ENCODE measurements around the gene PRR35. TPM values are rescaled to one million over a fixed set of nuclear protein-coding genes. Genes with fewer than 3 reads are reported as not detected.
A peak's percentile ranks its signal among the peaks of the same experiment; 100 is the strongest.

PRR35 gene
- total RNA-seq, 1 experiment from 2014 or later: 0.06 TPM

GRCh38 chr16:527015-527903, 32.9 kb upstream of the PRR35 start, which contains the start of gene CAPN15:
Gene CAPN15, plus strand, starts transcription at chr16:527712. Its CDS starts 19,127 bp downstream, at chr16:546839.
- DNase-seq (ENCODE audit: low read depth): peak; percentile 90

GRCh38 chr16:528111-529011, 31.8 kb upstream of the PRR35 start:
- DNase-seq (ENCODE audit: low read depth): peak; percentile 80

DNA sequence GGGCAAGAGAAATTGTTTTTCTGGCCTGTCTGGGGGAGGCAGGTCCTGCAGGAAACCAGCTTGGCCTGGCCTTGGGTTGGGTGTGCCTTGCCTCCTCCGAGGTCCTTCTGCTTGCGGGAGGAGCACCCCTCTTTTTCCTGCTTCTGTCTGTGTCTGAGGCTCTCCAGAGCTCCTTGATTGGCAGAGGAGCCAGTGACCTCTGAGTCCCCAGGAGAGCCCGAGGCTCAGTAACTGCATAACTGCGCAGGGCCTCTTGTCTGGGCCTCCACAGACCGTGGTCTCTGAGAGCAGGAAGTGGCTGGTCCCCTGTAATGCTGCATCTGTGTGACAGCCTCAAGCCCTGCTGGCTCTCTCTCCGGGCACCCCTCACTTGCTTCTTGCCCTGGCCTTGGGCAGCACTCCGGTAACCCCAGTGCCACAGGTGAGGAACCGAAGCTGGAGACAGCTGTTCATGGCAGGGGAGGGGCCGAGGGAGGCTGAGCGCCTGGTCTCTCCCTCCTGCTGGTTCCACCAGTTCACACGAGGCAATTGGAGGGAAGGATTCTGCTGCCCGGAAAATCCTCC, 31.1 kb upstream of the PRR35 start:
- peak; percentile 31 for DNase-seq (ENCODE audit: low read depth)

DNA sequence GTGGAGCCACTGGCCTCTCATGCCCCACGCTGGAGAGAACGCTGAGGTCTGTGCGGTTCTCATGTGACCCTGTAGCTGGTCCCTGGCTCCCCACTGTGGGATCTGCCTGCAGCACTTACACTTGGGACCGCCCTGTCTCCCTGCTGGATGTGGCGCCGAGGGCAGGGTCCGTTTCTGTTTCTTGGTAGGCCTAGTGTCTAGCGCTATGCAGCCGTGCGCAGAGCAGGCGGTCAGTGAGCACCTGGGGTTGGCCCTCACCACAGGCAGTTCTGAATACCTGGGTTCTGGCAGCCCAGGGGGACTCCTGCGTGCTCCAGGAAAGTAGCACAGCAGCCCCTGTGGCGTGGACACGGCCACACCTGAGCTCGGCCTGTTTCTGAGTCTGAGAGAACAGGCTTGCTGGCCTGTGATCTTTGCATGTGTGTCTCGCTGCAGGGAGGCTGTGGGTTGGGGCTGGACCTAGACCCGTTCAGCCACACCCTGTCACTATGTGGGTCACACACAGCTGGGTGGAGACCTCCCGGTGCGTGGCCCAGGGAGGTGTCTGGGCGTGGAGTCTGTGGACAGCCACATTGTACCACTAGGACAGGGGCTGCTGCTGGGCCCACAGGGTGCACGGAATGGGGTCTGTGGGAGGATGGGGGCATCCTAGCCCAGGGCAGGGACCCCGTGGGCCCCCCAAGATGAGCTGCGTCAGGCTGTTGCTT, 29.9 kb upstream of the PRR35 start:
- DNase-seq (ENCODE audit: low read depth): no peak

- DNase-seq (ENCODE audit: low read depth): no peak
Measured at GRCh38 chr16:531494-532125, 28.6 kb upstream of the PRR35 start.

DNA sequence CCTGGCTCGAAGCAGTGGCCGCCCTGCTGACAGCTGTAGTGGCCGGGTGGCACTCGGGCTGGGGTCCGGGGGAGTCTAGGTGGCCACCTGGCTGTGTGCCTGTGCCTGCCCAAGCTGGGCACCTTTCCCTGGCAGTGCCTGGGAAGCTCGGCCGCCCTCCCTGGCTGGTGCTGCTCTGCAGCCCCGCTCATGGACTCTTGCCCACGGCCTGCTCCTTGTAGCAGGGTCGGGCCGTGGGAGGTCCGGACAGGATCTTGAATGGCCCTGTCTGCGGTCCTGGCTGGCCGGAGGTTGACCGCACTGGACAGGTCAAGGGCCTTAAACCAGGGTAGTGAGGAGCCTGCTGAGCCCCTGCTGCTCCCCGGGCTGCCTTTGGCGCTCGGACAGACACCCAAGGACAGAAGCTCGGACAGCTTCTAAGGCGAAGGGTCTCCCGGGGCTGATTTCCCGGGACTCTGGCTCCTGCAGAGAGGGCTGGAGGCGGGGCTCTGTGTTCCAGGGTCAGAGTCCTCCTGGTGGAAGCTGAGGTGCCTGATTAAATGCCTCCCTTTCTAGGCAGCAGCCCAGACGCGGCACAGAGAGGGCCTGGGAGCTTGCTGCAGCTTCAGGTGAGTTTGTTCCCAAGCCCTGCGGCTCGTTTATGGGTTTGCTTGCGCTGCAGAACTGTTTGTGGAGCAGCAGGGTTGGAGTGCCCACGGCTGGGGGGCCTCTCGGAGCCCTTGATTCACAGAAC, 26.6 kb upstream of the PRR35 start:
- no peak for DNase-seq (ENCODE audit: low read depth)

- peak; percentile 46 for DNase-seq (ENCODE audit: low read depth)
Measured at GRCh38 chr16:534135-534534, 26.1 kb upstream of the PRR35 start.

DNA sequence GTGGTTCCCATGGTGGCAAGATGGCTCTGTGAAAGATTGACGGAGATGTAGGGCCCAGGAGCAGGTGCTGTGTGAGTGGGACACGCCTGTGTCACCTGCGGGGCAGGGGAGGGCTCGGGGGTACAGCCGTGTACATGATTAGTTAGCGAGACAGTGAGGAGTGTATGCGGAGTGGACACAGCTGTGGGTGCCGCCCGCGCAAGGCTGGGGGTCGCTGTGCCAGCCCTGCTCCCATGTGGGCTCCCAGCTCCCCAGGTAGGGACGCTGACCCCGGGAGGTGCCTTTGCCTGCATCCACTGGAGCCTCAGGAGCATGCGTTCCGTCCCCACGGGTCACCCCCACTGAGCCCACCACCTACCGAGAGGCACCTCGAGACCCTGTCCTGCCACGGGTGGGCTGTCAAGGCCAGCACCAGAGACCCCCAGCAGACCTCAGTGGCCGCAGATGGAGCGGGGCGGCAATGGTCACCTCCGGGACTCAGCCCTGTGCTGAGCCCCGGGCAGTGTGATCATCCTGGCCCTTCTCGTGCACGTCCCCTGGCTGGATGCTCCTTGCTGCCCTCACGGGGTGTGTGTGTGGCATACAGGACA, 25.2 kb upstream of the PRR35 start:
- DNase-seq (ENCODE audit: low read depth): no peak

- peak; percentile 83 for DNase-seq (ENCODE audit: low read depth)
Measured at GRCh38 chr16:535446-536405, 24.5 kb upstream of the PRR35 start.

GRCh38 chr16:536746-537145, 23.4 kb upstream of the PRR35 start:
- DNase-seq (ENCODE audit: low read depth): no peak

DNA sequence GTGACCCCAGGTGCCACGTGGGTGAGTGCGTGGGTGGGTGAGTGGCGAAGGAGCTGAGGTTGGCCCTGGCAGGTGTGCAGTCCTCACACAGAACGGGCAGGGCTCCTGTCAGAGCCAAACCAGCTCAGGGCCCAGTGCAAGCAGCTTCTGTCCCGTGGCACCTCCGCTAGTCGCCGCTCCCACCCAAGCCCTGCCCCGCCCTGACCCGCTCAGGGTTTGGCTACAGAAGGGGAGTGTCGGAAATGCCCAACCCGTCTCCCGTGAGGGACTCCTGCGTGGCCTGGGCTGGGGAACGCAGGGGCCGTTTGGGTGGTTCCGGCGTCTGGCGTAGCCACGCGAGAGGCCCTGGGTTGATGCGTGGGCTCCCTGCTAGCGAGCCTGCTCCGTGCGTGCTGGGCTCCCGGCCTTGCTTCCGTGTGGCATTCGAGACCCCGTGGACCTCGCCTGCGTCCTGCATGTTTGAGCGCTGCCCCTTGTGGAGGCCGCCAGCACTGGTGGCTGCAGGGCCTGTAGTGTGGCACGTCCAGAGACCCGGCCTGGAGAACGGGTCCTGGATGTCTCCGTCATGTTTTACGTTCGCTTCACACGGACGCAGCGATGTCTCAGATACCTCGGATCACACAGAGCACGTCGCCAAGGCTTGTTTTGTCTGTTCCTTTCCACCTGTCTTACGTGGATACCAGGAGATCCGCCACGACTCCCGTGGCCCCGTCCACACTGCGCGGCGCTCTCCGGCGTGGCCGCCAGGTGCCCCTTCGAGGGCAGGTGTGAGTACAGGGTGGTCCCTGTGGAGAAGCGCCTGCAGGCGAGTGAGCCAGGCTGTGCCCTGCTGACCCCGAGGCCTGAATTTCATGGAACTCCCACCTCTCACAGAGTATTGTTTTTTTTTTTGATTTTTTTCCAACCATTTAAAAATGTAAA, 22.5 kb upstream of the PRR35 start:
- no peak for DNase-seq (ENCODE audit: low read depth)

DNA sequence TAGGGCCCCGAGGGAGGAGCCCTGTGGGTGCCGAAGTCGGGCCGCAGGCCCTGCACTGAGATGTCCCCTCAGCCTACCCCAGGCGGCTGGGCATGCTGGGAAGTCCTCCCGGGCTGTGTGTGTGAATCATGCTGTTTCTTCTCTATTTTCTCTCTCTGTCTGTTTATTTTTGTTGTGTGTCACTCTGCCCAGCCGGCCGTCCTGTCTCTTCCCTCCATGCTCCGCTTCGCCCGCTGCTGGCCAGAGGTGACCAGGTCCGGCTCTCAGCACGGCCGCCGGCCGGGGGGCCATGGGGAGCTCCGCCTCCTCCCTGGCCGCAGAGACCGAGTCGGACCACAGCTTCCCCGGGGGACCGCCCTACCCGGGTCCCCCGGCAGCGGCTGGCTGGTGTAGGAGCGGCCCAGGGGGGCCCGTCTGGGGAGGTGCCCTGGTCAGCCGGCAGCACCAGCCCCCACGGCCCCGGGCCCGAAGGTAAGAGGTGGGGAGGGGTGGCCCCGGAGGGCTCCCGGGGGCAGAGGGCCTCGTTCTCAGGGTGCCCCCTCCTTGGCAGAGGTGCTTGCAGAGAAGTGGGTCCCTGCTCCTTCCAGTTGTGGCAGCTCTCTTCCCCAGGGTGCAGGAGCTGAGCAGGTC, 20.2 kb upstream of the PRR35 start:
- DNase-seq (ENCODE audit: low read depth): no peak

GRCh38 chr16:540645-541340, 19.4 kb upstream of the PRR35 start:
- no peak for DNase-seq (ENCODE audit: low read depth)

DNA sequence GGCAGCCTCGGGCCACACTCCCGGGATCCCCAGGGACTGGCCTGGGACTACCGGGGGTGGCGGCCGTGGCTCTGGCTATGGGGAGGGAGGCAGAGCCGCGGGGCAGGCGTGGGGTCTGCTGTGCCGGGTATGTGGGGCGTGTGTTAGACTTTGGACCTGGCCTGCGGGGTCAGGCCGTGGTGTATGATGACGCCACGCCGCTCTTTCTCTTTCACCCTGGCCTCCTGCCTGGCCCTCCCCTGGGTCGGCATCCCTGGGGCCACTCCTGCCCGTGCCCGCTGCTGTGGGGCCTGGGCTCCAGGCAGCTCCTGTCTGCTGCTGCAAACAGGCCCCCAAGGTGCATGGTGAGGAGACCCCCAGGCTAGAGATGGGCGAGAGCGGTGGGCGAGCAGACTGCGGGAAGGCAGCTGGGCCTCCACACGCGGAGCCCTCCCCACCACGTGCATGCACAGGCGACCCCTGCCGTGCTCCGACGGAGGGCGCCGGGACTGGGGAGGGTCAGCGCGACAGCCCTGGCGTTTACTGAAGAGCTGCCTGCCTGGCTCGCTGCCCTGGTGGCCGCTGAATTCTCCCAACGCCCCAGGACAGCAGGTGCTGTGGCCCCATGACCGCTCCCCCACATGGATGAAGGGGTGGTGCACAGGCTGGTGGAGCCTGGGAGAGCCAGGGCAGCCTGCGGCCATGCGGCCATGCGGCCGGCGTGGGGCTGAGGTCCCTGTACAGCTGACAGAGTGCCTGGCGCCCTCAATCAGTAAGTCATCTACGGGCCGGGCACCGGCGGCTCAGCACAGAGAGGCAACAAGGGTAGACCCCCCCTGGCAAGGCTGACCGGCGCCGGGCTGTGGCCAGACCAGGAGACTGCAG, 16.7 kb upstream of the PRR35 start:
- no peak for DNase-seq (ENCODE audit: low read depth)

GRCh38 chr16:544517-544916, 15.7 kb upstream of the PRR35 start:
- no peak for DNase-seq (ENCODE audit: low read depth)
